Activated T-helper 1 cell treated with anti-CD3 and anti-CD28 coated beads, Interleukin-12 subunit alpha, Interleukin-12 subunit beta, Interleukin-2, Interleukin-4 antibody, amounts not matched to agents 30 ng/mL and 10 ng/mL and 1 ng/mL, durations not matched to agents 14 hours and 24 hours and 36 hours (primary cell): ENCODE data around the gene CA7. TPM values are rescaled to one million over a fixed set of nuclear protein-coding genes. Genes with fewer than 3 reads are reported as not detected.
"Not testable (repeated sequence)": the region's sequence is repeated elsewhere in the genome, so short reads cannot be mapped to it uniquely, and the experiment has no call there.

Source experiments
- DNase-seq: peaks from one replicate; pipeline ENCODE4 v3.0.0; 2021; ENCODE audit warnings: low spot score
- H3K27ac Mint-ChIP-seq: one replicate; pipeline ENCODE4 v1.8.0; 2021; ENCODE audit warnings: mild to moderate bottlenecking, mixed read lengths
- H3K27me3 Mint-ChIP-seq: one replicate; pipeline ENCODE4 v1.8.0; 2022; ENCODE audit warnings: mild to moderate bottlenecking, moderate library complexity, mixed read lengths; ENCODE audit not compliant: insufficient read depth
- H3K36me3 Mint-ChIP-seq: one replicate; pipeline ENCODE4 v1.8.0; 2021; ENCODE audit warnings: low read depth, mixed read lengths
- H3K4me1 Mint-ChIP-seq: one replicate; pipeline ENCODE4 v1.8.0; 2021; ENCODE audit warnings: low read depth, mixed read lengths
- H3K4me3 Mint-ChIP-seq: one replicate; pipeline ENCODE4 v1.8.0; 2021; ENCODE audit warnings: mild to moderate bottlenecking, moderate library complexity, mixed read lengths
- H3K9me3 Mint-ChIP-seq: one replicate; pipeline ENCODE4 v1.8.0; 2021; ENCODE audit warnings: mixed read lengths
- intact Hi-C: fragments of 100-400 bp; cut with micrococcal nuclease; formaldehyde crosslinking; loops from one replicate; pipeline ENCODE4 v1.15.1; 2024
- total RNA-seq: library from RNA; stranded (reverse); gene quantifications from 2 replicates; pipeline ENCODE4 v1.2.3, GENCODE V29; 2022

Gene CA7
- total RNA-seq, 1 donor from 2014 or later: 0.13 TPM

DNA sequence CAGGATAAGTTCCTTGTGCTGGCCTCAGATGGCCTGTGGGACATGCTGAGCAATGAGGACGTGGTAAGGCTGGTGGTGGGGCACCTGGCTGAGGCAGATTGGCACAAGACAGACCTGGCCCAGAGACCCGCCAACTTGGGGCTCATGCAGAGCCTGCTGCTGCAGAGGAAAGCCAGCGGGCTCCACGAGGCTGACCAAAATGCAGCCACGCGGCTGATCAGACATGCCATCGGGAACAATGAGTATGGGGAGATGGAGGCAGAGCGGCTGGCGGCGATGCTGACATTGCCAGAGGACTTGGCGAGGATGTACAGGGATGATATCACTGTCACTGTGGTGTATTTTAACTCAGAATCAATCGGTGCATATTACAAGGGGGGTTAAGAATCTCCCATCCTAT is 41.3 kb downstream of the CA7 start:
- DNase-seq: no peak
- Mint-ChIP-seq H3K9me3 (no peaks in the 10 kb centered on the region), H3K4me1 (peaks cover 48% of the 10 kb centered on the region), H3K36me3 (peaks cover 37% of the 10 kb centered on the region), H3K4me3 (no peak overlapping the region), H3K27me3 (no peaks in the 10 kb centered on the region), H3K27ac (no peak overlapping the region)
- intact Hi-C loops: no loop called here

DNA sequence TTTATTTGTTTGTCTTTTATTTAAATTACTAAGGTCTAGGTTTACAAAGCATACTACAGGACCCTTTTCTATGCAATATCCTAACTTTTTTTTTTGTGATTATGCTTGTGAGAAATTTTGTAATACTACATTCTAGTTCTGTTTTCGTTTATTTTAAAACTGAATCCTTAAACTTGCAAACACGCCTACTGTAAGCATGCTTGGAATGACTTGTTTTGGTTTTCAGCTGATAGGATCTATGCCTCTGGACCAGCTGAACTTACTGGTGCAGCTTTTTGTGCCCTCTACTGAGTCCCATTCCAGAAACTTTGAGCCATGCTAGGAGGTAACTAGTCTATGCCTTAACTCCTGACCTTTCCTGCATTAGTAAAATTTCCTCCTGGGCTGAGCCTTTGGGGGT is 42.1 kb downstream of the CA7 start:
- Mint-ChIP-seq H3K4me3 (no peak overlapping the region), H3K27me3 (no peaks in the 10 kb centered on the region), H3K4me1 (peaks cover 53% of the 10 kb centered on the region), H3K9me3 (no peaks in the 10 kb centered on the region), H3K36me3 (peaks cover 41% of the 10 kb centered on the region), H3K27ac (no peak overlapping the region)
- intact Hi-C loops: no loop called here
- DNase-seq: no peak

DNA sequence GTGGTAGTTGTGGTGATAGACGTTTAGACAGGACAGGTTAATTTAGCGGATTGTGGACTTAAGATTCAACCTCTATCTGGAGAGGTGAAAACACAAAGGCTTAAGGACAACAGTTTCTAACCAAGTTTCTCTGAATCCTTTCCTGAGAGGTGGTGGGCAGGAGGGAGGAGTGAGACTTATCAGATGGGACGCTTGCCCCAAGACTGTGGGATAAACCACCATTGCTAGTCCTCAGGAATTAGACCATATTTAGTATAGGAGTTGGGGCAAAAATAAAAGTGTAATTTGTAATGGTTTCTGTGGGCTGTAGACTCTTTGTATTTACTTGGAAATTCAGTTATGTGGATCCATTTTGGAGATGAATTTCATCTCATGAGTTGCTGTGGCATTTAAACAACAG is 42.7 kb downstream of the CA7 start:
- no peaks in the 10 kb centered on the region for H3K9me3 Mint-ChIP-seq
- H3K4me3 Mint-ChIP-seq: no peak overlapping the region
- peaks cover 43% of the 10 kb centered on the region for H3K36me3 Mint-ChIP-seq
- H3K27me3 Mint-ChIP-seq: no peaks in the 10 kb centered on the region
- peaks cover 50% of the 10 kb centered on the region for H3K4me1 Mint-ChIP-seq
- H3K27ac Mint-ChIP-seq: peak overlapping the region; percentile 27
- DNase-seq: no peak
- intact Hi-C loops: no loop called here

DNA sequence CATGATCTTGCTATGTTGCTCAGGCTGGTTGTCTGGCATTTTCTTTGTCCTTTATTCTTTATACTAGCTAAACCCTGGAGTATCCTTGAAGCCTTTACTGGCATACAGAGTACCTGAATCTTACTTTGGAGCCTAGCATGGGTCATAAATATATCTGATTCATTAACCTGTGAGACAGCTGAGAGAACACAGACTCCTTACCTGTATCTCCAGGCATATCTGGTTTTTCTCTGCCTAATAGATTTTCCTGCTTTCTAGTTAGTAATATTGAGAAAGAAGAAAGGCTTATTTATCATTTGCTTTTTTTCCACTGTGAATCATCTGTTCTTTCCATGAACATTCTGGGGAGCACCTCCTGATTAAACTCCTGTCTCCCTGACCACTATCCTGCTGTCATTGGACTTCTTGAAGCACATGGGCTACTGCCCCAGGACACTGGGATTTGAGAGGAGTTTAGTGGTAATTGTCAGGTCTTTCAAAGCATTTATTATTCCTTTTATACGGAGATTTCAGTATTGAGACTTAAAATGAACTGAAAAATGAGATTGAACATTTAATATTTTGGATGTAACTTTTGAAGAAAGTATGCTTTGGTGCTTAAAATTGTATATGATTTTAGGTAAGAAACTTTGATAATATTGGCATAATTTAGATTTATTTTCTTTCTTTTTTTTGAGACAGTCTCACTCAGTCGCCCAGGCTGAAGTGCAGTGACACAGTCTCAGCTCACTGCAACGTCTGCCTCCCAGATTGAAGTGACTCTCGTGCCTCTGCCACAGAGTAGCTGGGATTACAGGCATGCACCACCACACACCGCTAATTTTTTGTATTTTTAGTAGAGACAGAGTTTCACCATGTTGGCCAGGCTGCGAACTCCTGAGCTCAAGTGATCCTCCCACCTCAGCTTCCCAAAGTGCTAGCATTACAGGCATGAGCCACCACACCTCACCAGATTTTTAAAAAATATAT is 44.7 kb downstream of the CA7 start:
- intact Hi-C loops: no loop called here
- peak overlapping the region; percentile 23 for H3K27ac Mint-ChIP-seq
- no peak for DNase-seq
- H3K4me3 Mint-ChIP-seq: no peak overlapping the region
- no peaks in the 10 kb centered on the region for H3K9me3 Mint-ChIP-seq
- peaks cover 45% of the 10 kb centered on the region for H3K36me3 Mint-ChIP-seq
- H3K27me3 Mint-ChIP-seq: no peaks in the 10 kb centered on the region
- peaks cover 50% of the 10 kb centered on the region for H3K4me1 Mint-ChIP-seq

DNA sequence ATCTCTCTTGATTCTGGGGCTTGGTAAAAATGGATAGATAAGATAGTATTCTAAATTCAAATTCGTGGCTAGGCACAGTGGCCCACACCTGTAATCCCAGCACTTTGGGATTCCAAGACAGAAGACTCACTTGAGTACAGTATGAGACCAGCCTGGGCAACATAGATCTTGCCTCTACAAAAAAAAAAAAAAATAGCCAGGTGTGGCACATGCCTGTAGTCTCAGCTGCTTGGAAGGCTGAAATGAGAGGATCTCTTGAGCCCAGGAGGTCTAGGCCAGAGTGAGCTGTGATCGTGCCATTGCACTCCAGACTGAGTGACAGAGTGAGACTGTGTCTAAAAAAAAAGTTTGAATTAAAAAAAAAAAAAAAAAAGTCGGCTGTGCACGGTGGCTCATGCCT is 45.4 kb downstream of the CA7 start:
- intact Hi-C loops: no loop called here
- no peak for DNase-seq
- Mint-ChIP-seq H3K27ac (no peak overlapping the region), H3K27me3 (no peaks in the 10 kb centered on the region), H3K36me3 (peaks cover 40% of the 10 kb centered on the region), H3K9me3 (no peaks in the 10 kb centered on the region), H3K4me1 (peaks cover 52% of the 10 kb centered on the region), H3K4me3 (no peak overlapping the region)

DNA sequence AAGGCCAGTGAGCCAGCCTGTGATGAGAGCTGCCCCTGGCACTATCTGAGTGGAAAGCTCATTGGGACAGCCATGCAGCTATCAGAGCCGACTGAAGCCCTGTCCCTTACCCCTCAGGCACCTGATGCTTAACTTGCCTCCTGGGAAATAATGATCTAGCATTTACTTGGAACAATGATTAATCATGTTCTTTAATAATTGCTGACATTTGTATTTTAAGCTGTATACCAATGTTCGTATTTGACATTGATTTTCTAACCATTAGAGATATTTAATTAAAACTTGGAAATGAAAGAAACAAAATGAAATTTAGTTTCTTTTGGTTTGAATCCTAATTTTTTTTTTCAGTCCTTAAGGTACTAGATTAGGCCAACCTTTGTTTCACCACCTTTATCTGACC is 46.6 kb downstream of the CA7 start:
- Mint-ChIP-seq H3K9me3 (no peaks in the 10 kb centered on the region), H3K27ac (no peak overlapping the region), H3K4me3 (no peak overlapping the region), H3K36me3 (peaks cover 35% of the 10 kb centered on the region), H3K27me3 (no peaks in the 10 kb centered on the region), H3K4me1 (peaks cover 54% of the 10 kb centered on the region)
- intact Hi-C loops: no loop called here
- DNase-seq: no peak

DNA sequence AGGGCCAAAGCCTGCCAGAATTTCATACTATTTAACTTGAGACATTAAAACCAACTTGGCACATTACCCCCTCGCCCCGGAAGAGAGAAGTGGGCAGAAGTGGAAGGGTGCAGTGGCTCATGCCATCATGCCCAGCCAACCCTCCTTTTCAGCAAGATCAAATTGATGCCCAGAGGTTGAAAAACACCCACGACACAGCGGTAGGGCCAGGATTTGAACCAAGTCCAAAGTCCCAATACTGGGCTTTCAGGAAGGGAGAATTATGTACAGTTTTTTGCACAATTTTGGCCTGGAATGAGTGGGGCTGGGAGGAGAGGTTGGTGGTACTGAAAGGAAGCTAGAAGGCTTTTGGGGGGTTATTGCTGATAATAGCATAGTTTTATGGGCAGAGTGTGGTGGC is 47.1 kb downstream of the CA7 start:
- no peaks in the 10 kb centered on the region for H3K9me3 Mint-ChIP-seq
- DNase-seq: no peak
- H3K27ac Mint-ChIP-seq: no peak overlapping the region
- H3K4me3 Mint-ChIP-seq: no peak overlapping the region
- peaks cover 32% of the 10 kb centered on the region for H3K36me3 Mint-ChIP-seq
- intact Hi-C loops: no loop called here
- H3K4me1 Mint-ChIP-seq: peaks cover 48% of the 10 kb centered on the region
- no peaks in the 10 kb centered on the region for H3K27me3 Mint-ChIP-seq

DNA sequence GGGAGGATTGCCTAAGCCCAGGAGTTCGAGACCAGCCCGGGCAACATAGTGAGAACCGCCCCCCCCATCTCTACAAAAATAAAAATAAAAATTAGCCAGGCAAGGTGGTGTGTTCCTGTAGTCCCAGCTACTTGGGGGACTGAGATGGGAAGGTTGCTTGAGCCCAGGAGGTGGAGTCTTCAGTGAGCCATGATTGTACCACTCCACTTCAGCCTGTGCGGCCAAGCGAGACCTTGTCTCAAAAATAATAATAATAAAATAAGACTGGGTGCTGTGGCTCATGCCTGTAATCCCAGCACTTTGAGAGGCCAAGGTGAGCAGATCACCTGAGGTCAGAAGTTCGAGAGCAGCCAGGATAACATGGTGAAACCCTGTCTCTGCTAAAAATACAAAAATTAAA is 47.6 kb downstream of the CA7 start:
- no peak overlapping the region for H3K4me3 Mint-ChIP-seq
- H3K36me3 Mint-ChIP-seq: peaks cover 28% of the 10 kb centered on the region

DNA sequence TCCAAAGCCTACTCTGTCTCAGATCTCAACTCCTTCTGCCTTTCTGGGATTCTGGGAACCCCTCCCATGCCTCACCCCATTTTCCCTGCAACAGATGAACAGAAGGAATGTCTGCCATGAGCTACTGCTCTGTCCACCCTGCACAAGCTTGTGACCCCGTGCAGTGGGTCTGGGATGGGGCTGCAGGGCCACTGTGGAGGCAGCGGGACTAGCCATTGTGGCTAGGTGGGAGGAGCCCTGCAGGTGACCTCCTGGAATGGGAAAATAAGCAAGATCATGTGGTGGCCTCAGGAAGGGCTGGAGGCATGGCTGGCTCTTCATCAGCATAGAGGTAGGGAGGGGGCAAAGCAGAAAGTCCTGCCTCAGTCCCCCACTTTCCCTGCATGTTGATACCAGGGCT is 49.8 kb downstream of the CA7 start:
- no peaks in the 10 kb centered on the region for H3K27me3 Mint-ChIP-seq
- peaks cover 24% of the 10 kb centered on the region for H3K4me1 Mint-ChIP-seq
- intact Hi-C loops: loop anchor here (2.0 kb wide), 1 partner anchor 61 kb away; no protein-coding TSS in a partner anchor
- no peak for DNase-seq
- H3K27ac Mint-ChIP-seq: no peak overlapping the region
- H3K4me3 Mint-ChIP-seq: no peak overlapping the region
- H3K36me3 Mint-ChIP-seq: peaks cover 10% of the 10 kb centered on the region
- H3K9me3 Mint-ChIP-seq: no peaks in the 10 kb centered on the region

More for the DNA sequence above, 47.6 kb downstream of the CA7 start:
- no peaks in the 10 kb centered on the region for H3K9me3 Mint-ChIP-seq
- no peak overlapping the region for H3K27ac Mint-ChIP-seq
- intact Hi-C loops: no loop called here
- no peak for DNase-seq
- peaks cover 44% of the 10 kb centered on the region for H3K4me1 Mint-ChIP-seq
- no peaks in the 10 kb centered on the region for H3K27me3 Mint-ChIP-seq

DNA sequence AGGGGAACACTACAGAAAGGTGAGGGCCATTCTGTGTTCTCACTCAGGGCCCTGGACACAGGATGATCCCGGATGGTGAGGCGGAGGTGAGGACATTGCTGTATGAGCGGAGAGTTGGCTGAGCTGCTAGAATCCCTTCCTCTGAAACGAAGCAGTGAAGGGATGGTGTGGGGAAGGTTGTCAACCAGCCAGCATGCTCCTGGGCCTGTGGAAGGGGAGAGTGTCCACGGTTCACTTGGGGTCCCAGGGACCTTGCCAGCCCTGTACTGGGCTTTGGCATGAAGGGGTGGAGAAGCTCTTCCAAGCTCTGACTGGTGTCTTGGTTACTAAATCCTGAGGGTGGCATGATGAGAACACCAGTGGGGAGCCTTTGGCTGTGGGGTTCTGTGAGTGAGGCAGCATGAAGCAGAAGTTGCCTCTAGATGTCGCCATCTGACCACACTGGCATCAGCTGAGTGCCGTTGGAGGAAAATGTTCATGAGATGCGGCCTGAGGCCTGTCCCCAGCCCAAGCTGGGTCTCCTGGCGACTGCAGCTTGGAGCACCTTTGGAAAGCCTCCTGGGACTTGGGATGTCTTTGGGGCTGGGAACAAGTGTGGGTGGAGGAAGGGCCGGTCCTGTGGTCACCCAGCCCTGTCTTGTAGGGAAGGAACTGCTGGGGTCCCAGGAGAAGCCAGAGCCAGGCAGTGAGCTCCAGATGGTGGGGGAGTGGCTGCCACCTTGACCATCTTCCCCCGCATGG is 50.9 kb downstream of the CA7 start:
- Mint-ChIP-seq H3K36me3 (peaks cover 10% of the 10 kb centered on the region), H3K27ac (peak overlapping the region; percentile 4), H3K4me1 (peaks cover 24% of the 10 kb centered on the region), H3K27me3 (no peaks in the 10 kb centered on the region), H3K9me3 (no peaks in the 10 kb centered on the region), H3K4me3 (no peak overlapping the region)
- DNase-seq: peak; percentile 44
- intact Hi-C loops: loop anchor here (1.0 to 2.0 kb wide), 3 partner anchors 33 to 60 kb away; no protein-coding TSS in a partner anchor

DNA sequence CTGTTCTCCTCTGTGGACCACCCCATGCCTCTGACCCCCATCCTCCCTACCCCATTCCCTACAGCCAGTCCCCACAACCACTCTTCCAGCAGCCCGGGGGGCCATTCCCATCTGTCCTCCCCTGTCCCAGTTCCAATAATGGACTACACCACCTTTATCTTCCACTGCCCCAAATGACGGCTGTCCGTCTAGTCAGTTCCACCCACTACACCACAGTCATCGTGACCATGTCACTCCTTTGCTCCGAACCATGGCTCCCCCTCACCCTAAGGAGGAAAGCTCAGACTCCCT is 51.4 kb downstream of the CA7 start:
- H3K27me3 Mint-ChIP-seq: no peaks in the 10 kb centered on the region
- no peak overlapping the region for H3K4me3 Mint-ChIP-seq
- DNase-seq: no peak
- H3K4me1 Mint-ChIP-seq: peaks cover 24% of the 10 kb centered on the region
- peak overlapping the region; percentile 42 for H3K27ac Mint-ChIP-seq
- no peaks in the 10 kb centered on the region for H3K9me3 Mint-ChIP-seq
- intact Hi-C loops: loop anchor here (1.0 to 2.0 kb wide), 3 partner anchors 33 to 59 kb away; no protein-coding TSS in a partner anchor
- peaks cover 10% of the 10 kb centered on the region for H3K36me3 Mint-ChIP-seq

DNA sequence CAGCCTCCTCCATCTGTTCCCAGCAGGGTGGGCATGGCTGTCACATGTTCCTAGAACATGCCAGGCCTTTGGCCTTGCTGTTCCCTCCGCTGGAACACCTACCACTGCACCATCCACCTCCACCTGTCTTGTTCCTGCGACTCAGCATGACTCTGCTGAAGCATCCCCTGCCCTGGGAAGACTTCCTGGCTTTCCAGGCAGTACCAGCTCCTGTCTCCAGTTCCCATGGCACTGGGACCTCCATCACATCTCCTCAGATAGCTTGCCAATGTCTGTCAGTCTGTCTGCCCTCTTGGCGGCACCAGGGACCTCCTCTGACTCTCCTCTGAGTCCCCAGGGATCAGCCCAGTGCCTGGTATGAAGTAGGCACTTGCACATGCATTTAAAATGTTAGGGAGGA is 51.8 kb downstream of the CA7 start:
- Mint-ChIP-seq H3K27ac (peak overlapping the region; percentile 42), H3K27me3 (peaks cover 1% of the 10 kb centered on the region), H3K4me3 (no peak overlapping the region), H3K36me3 (peaks cover 9% of the 10 kb centered on the region), H3K4me1 (peaks cover 21% of the 10 kb centered on the region), H3K9me3 (no peaks in the 10 kb centered on the region)
- intact Hi-C loops: loop anchor here (1.0 to 2.0 kb wide), 3 partner anchors 32 to 59 kb away; no protein-coding TSS in a partner anchor
- DNase-seq: no peak

DNA sequence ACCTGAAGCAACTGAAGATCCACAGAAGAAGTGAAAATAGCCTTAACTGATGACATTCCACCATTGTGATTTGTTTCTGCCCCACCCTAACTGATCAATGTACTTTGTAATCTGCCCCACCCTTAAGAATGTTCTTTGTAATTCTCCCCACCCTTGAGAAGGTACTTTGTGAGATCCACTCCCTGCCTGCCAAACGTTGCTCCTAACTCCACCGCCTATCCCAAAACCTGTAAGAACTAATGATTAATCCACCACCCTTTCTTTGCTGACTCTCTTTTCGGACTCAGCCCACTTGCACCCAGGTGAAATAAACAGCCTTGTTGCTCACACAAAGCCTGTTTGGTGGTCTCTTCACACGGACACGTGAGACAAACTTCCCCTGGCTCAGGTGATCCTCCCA is 52.5 kb downstream of the CA7 start:
- DNase-seq, H3K27ac Mint-ChIP-seq, H3K9me3 Mint-ChIP-seq, intact Hi-C loops, H3K36me3 Mint-ChIP-seq, H3K4me3 Mint-ChIP-seq, H3K27me3 Mint-ChIP-seq: not testable (repeated sequence)
- peaks cover 19% of the 10 kb centered on the region for H3K4me1 Mint-ChIP-seq
